PC-3 (cell line): Measurements from ENCODE around the gene GNAZ. TPM values are rescaled to one million over a fixed set of nuclear protein-coding genes. Genes with fewer than 3 reads are reported as not detected.
A peak's percentile ranks its signal among the peaks of the same experiment; 100 is the strongest.

Experiments used
- ATAC-seq: fragments of 200-7000 bp; cut with Tn5 transposase; 2 replicates; pipeline ENCODE4 v1.9.1; 2020; ENCODE audit warnings: mild to moderate bottlenecking, moderate library complexity
- BruUV-seq: library from RNA; stranded (reverse); fragments of 400-500 nt; replicated peaks from 2 replicates; lab custom pipeline; 2021; lab: Mats Ljungman, UMichigan
- CTCF ChIA-PET: fragments of 300-600 bp; sonication (Branson Sonifier 250); formaldehyde crosslinking; loops from one replicate; lab custom pipeline; 2022; ENCODE audit warnings: antibody characterized with exemption; lab: Charles Lee
- POLR2A ChIA-PET: fragments of 300-600 bp; sonication (Branson Sonifier 250); formaldehyde crosslinking; loops from one replicate; lab custom pipeline; 2022; ENCODE audit warnings: antibody characterized with exemption; ENCODE audit not compliant: unreplicated experiment; lab: Charles Lee
- DNase-seq: peaks from one replicate; pipeline ENCODE4 v3.0.0-alpha.2; 2015
- H2AFZ ChIP-seq: fragments of 300-600 bp; sonication (generic); 2 replicates; pipeline ENCODE4 v1.6.0; 2016; ENCODE audit warnings: antibody characterized with exemption, low read length
- H3F3A ChIP-seq: fragments of 300-600 bp; sonication (generic); one replicate; pipeline ENCODE4 v1.6.0; 2017; ENCODE audit warnings: antibody characterized with exemption, low read length, control low read depth, mild to moderate bottlenecking; ENCODE audit not compliant: unreplicated experiment
- H3K27ac ChIP-seq: fragments of 300-600 bp; sonication (generic); 2 replicates; pipeline ENCODE4 v1.5.1; 2016; ENCODE audit warnings: mild to moderate bottlenecking, low read length
- H3K27me3 ChIP-seq: fragments of 300-600 bp; sonication (generic); 2 replicates; pipeline ENCODE4 v1.6.1; 2016; ENCODE audit warnings: low read length, mixed read lengths
- H3K36me3 ChIP-seq: fragments of 300-600 bp; sonication (generic); 2 replicates; pipeline ENCODE4 v1.6.1; 2016; ENCODE audit warnings: low read depth, mixed run types, low read length, mixed read lengths
- H3K4me1 ChIP-seq: fragments of 300-600 bp; sonication (generic); 2 replicates; pipeline ENCODE4 v1.5.1; 2016; ENCODE audit warnings: low read length; ENCODE audit not compliant: insufficient read depth
- H3K4me2 ChIP-seq: fragments of 300-600 bp; sonication (generic); 2 replicates; pipeline ENCODE4 v1.6.0; 2016; ENCODE audit warnings: low read length
- H3K4me3 ChIP-seq: fragments of 300-600 bp; sonication (generic); 2 replicates; pipeline ENCODE4 v1.5.1; 2016; ENCODE audit warnings: mild to moderate bottlenecking, low read length, mixed read lengths
- H3K79me2 ChIP-seq: fragments of 300-600 bp; sonication (generic); 2 replicates; pipeline ENCODE4 v1.6.1; 2017; ENCODE audit warnings: low read length, mixed read lengths
- H3K9ac ChIP-seq: fragments of 300-600 bp; sonication (generic); 2 replicates; pipeline ENCODE4 v1.6.0; 2016; ENCODE audit warnings: mild to moderate bottlenecking, low read length
- H3K9me2 ChIP-seq: fragments of 300-600 bp; sonication (generic); replicated peaks from 2 replicates; pipeline ENCODE4 v1.6.1; 2016; ENCODE audit warnings: mixed run types, low read length, mixed read lengths
- H3K9me3 ChIP-seq: fragments of 300-600 bp; sonication (generic); 2 replicates; pipeline ENCODE4 v1.6.1; 2016; ENCODE audit warnings: low read length, mixed read lengths
- H4K20me1 ChIP-seq: fragments of 300-600 bp; sonication (generic); 2 replicates; pipeline ENCODE4 v1.6.1; 2016; ENCODE audit warnings: low read length, mixed read lengths
- CTCF ChIP-seq: fragments of 300-600 bp; sonication (generic); conservative IDR thresholded peaks from 2 replicates; pipeline ENCODE4 v1.5.1; 2017; ENCODE audit warnings: antibody characterized with exemption, low read depth, mild to moderate bottlenecking, low read length
- EZH2 ChIP-seq: fragments of 300-600 bp; sonication (generic); IDR thresholded peaks from one replicate; pipeline ENCODE4 v1.6.1; 2017; ENCODE audit warnings: antibody characterized with exemption, mild to moderate bottlenecking, low read length; ENCODE audit not compliant: unreplicated experiment
- EZH2phosphoT487 ChIP-seq: fragments of 300-600 bp; sonication (generic); IDR thresholded peaks from 2 replicates; pipeline ENCODE4 v1.6.1; 2018; ENCODE audit warnings: mild to moderate bottlenecking, antibody characterized with exemption, low read length, borderline replicate concordance
- intact Hi-C: fragments of 100-400 bp; cut with micrococcal nuclease; formaldehyde crosslinking; loops from 2 replicates; pipeline ENCODE4 v1.9.0; 2023
- total RNA-seq: library from RNA; depleted of rRNA; stranded (reverse); fragments of >200 nt; gene quantifications from 2 replicates; pipeline ENCODE4 v1.2.3, GENCODE V29; 2014

Gene GNAZ
- total RNA-seq, 1 experiment from 2014 or later = 14.4 TPM

- POLR2A ChIA-PET = no interaction called here
- H3K4me3 ChIP-seq = no peak overlapping the region
- no peak for TF ChIP-seq EZH2phosphoT487
- TF ChIP-seq EZH2 = no peak
- no peak for TF ChIP-seq CTCF
- H3K27me3 ChIP-seq = no peaks in the 10 kb centered on the region
- H3K9me3 ChIP-seq = no peaks in the 10 kb centered on the region
- no peak overlapping the region for H2AFZ ChIP-seq
- H3F3A ChIP-seq = no peaks in the 10 kb centered on the region
- ATAC-seq (no peak), DNase-seq (no peak)
- CTCF ChIA-PET = no interaction called here
- intact Hi-C loops = no loop called here
- no peaks in the 10 kb centered on the region for H3K9me2 ChIP-seq
- no peaks in the 10 kb centered on the region for H3K79me2 ChIP-seq
- H3K27ac ChIP-seq = no peak overlapping the region
- no peaks in the 10 kb centered on the region for H4K20me1 ChIP-seq
- no peaks in the 10 kb centered on the region for H3K36me3 ChIP-seq
- BruUV-seq = no TSS peak
- H3K4me2 ChIP-seq = no peak overlapping the region
- no peak overlapping the region for H3K9ac ChIP-seq
- H3K4me1 ChIP-seq = peaks cover 10% of the 10 kb centered on the region; the same call in 1 of the 2 replicates
Observed at GRCh38 chr22:23066200-23067022, 3.9 kb upstream of the GNAZ start.

- H2AFZ ChIP-seq = no peak overlapping the region
- H3F3A ChIP-seq = no peaks in the 10 kb centered on the region
- no peaks in the 10 kb centered on the region for H3K9me2 ChIP-seq
- H4K20me1 ChIP-seq = no peaks in the 10 kb centered on the region
- ATAC-seq = no peak
- H3K4me2 ChIP-seq = no peak overlapping the region
- CTCF ChIA-PET = no interaction called here
- no peak overlapping the region for H3K4me3 ChIP-seq
- no peak for DNase-seq
- H3K27ac ChIP-seq = no peak overlapping the region
- POLR2A ChIA-PET = no interaction called here
- H3K27me3 ChIP-seq = no peaks in the 10 kb centered on the region
- no peaks in the 10 kb centered on the region for H3K36me3 ChIP-seq
- intact Hi-C loops = no loop called here
- TF ChIP-seq EZH2 (no peak), EZH2phosphoT487 (no peak)
- no peaks in the 10 kb centered on the region for H3K79me2 ChIP-seq
- peaks cover 12% of the 10 kb centered on the region; the same call in 1 of the 2 replicates for H3K4me1 ChIP-seq
- H3K9me3 ChIP-seq = no peaks in the 10 kb centered on the region
- no TSS peak for BruUV-seq
- no peak overlapping the region for H3K9ac ChIP-seq
Observed at GRCh38 chr22:23067023-23067650, 3.2 kb upstream of the GNAZ start.

DNA sequence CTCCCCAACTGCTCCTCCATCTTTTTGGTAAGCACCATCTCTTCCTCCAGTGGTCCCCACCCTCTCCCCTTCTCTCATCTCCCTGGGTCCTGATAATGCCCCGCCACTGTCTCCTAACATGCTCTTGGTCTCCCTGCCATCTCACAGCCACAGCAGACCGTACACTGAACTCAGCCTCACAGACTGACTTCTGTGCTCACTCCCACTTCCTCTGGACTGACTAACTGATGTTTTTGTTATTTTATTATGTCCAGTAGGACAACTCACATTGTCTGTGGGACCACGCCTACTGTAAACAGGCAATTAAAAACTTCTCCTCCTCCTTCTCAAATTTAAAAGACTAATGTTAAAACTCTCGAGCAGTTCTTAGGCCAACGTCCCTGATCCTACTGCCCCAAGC lies 2.6 kb upstream of the GNAZ start:
- Histone ChIP-seq H3K4me2 (no peak overlapping the region), H3K27ac (no peak overlapping the region)

More for the DNA sequence above, 2.6 kb upstream of the GNAZ start:
- Histone ChIP-seq H3K9ac (no peak overlapping the region), H2AFZ (no peak overlapping the region), H3K9me3 (no peaks in the 10 kb centered on the region), H3K27me3 (no peaks in the 10 kb centered on the region), H4K20me1 (no peaks in the 10 kb centered on the region), H3K79me2 (no peaks in the 10 kb centered on the region), H3K36me3 (no peaks in the 10 kb centered on the region), H3K4me3 (no peak overlapping the region), H3K9me2 (no peaks in the 10 kb centered on the region), H3K4me1 (peaks cover 12% of the 10 kb centered on the region; the same call in 1 of the 2 replicates), H3F3A (no peaks in the 10 kb centered on the region)
- intact Hi-C loops = no loop called here
- TF ChIP-seq EZH2phosphoT487 = no peak
- TF ChIP-seq CTCF = no peak
- no peak for TF ChIP-seq EZH2
- ChIA-PET CTCF (no interaction called here), POLR2A (no interaction called here)
- BruUV-seq = no TSS peak
- DNase-seq (peak; percentile 20), ATAC-seq (peak; percentile 16; the same call in 1 of the 2 replicates)
